Endothelial cell of umbilical vein (primary cell): ENCODE results near the gene MVP. TPM values are rescaled to one million over a fixed set of nuclear protein-coding genes. Genes with fewer than 3 reads are reported as not detected.
A peak's percentile ranks its signal among the peaks of the same experiment; 100 is the strongest.

Experiments
- BruUV-seq: library from RNA; stranded (reverse); fragments of 400-500 nt; replicated peaks from 2 replicates; lab custom pipeline; 2021; lab: Mats Ljungman, UMichigan
- CTCF ChIA-PET: fragments of 300-600, 350-600 bp; sonication (Branson Sonifier 250); formaldehyde crosslinking; loops from one replicate; lab custom pipeline; 2021; ENCODE audit warnings: antibody characterized with exemption, inconsistent platforms; lab: Charles Lee
- POLR2A ChIA-PET: fragments of 300-600, 350-600 bp; sonication (Branson Sonifier 250); formaldehyde crosslinking; loops from one replicate; lab custom pipeline; 2021; ENCODE audit warnings: antibody characterized with exemption, inconsistent platforms; lab: Charles Lee
- DNase-seq: peaks from one replicate; pipeline ENCODE4 v3.0.0-alpha.2; 2011; ENCODE audit warnings: low read depth, low spot score
- FAIRE-seq: peaks from 2 replicates; lab custom pipeline; 2011; peaks lifted over from hg19 to GRCh38; lab: Jason Lieb, UNC
- H2AFZ ChIP-seq: 2 replicates; pipeline ENCODE4 v1.6.0; 2012; ENCODE audit warnings: low read depth, low read length, control low read depth, inconsistent platforms
- H3K27ac ChIP-seq: 2 replicates; pipeline ENCODE4 v1.5.1; 2011; ENCODE audit warnings: low read depth, mild to moderate bottlenecking, control low read depth, low read length, moderate library complexity; ENCODE audit not compliant: insufficient read depth
- H3K27me3 ChIP-seq, 2 experiments: 2 replicates each; pipeline versions ENCODE4 v1.6.0 to v1.6.1; 2011; ENCODE audit warnings: low read length in 2 of 2, mixed read lengths in 1 of 2; ENCODE audit not compliant: control insufficient read depth in 2 of 2, insufficient read depth in 2 of 2
- H3K36me3 ChIP-seq, 2 experiments: 2 replicates in 1 of 2; 3 replicates in 1 of 2; pipeline ENCODE4 v1.5.1; 2011; ENCODE audit warnings: low read length in 2 of 2, mild to moderate bottlenecking in 1 of 2, moderate library complexity in 1 of 2; ENCODE audit not compliant: control insufficient read depth in 2 of 2, insufficient read depth in 2 of 2; ENCODE audit errors: extremely low read depth in 1 of 2
- H3K4me1 ChIP-seq: 3 replicates; pipeline ENCODE4 v1.5.1; 2011; ENCODE audit warnings: mild to moderate bottlenecking, low read length; ENCODE audit not compliant: control insufficient read depth, insufficient read depth; ENCODE audit errors: extremely low read depth
- H3K4me2 ChIP-seq: 2 replicates; pipeline ENCODE4 v1.6.1; 2011; ENCODE audit warnings: low read length, control low read depth, mixed read lengths; ENCODE audit not compliant: insufficient read depth
- H3K4me3 ChIP-seq, 3 experiments: fragments of 200-600 bp in 1 of 3; sonication (generic), shearing (Covaris generic) in 1 of 3; replicated peaks in 1 of 3; 2 replicates each; pipeline ENCODE4 v1.5.1; 2011 to 2016; ENCODE audit warnings: control low read depth in 3 of 3, low read length in 3 of 3, mild to moderate bottlenecking in 2 of 3, inconsistent platforms in 1 of 3, low read depth in 1 of 3, moderate library complexity in 1 of 3; ENCODE audit not compliant: insufficient read depth in 1 of 3
- H3K79me2 ChIP-seq: 2 replicates; pipeline ENCODE4 v1.6.0; 2012; ENCODE audit warnings: low read length, inconsistent platforms; ENCODE audit not compliant: control insufficient read depth, insufficient read depth
- H3K9ac ChIP-seq: replicated peaks from 2 replicates; pipeline ENCODE3; 2011; ENCODE audit warnings: low read length, control low read depth; ENCODE audit not compliant: insufficient read depth; ENCODE audit errors: extremely low read depth
- H3K9me1 ChIP-seq: replicated peaks from 3 replicates; pipeline ENCODE4 v1.6.0; 2011; ENCODE audit warnings: mild to moderate bottlenecking, low read length; ENCODE audit not compliant: control insufficient read depth, insufficient read depth; ENCODE audit errors: extremely low read depth
- H3K9me3 ChIP-seq: replicated peaks from 2 replicates; pipeline ENCODE4 v1.5.1; 2012; ENCODE audit warnings: low read length, inconsistent platforms; ENCODE audit not compliant: control insufficient read depth, insufficient read depth
- H4K20me1 ChIP-seq: replicated peaks from 2 replicates; pipeline ENCODE3; 2011; ENCODE audit warnings: mild to moderate bottlenecking, low read length; ENCODE audit not compliant: control insufficient read depth, insufficient read depth; ENCODE audit errors: extremely low read depth
- EZH2 ChIP-seq: IDR thresholded peaks from 2 replicates; pipeline ENCODE4 v1.6.1; 2012; ENCODE audit warnings: borderline replicate concordance, low read depth, mild to moderate bottlenecking, moderate library complexity, low read length, inconsistent platforms; ENCODE audit not compliant: severe bottlenecking
- GATA2 ChIP-seq: IDR thresholded peaks from 2 replicates; pipeline ENCODE4 v1.7.0; 2011; ENCODE audit warnings: low read depth, mild to moderate bottlenecking, moderate library complexity, mixed read lengths, low read length; ENCODE audit not compliant: insufficient read length, insufficient read depth
- JUN ChIP-seq: IDR thresholded peaks from 2 replicates; pipeline ENCODE4 v1.6.1; 2011; ENCODE audit warnings: borderline replicate concordance, low read depth; ENCODE audit not compliant: insufficient read length, insufficient read depth
- MYC ChIP-seq: IDR thresholded peaks from one replicate; pipeline ENCODE4 v1.6.1; 2011; ENCODE audit warnings: mild to moderate bottlenecking, low read depth, low read length
- POLR2A ChIP-seq: IDR thresholded peaks from 2 replicates; pipeline ENCODE4 v1.6.1; 2012; ENCODE audit warnings: low read depth, mild to moderate bottlenecking, control low read depth, low read length
- POLR2AphosphoS5 ChIP-seq: IDR thresholded peaks from 2 replicates; pipeline ENCODE4 v1.6.1; 2012; ENCODE audit warnings: low read depth, mild to moderate bottlenecking, control low read depth, low read length, moderate library complexity; ENCODE audit not compliant: insufficient read depth
- dilution Hi-C: fragments of 300-500 bp; cut with MboI; formaldehyde crosslinking; loops from one replicate; pipeline ENCODE4 v1.15.0; 2019; ENCODE audit warnings: low sequenced_read_pairs; ENCODE audit not compliant: extremely low pct_ligation_motif_present
- intact Hi-C: fragments of 100-400 bp; cut with micrococcal nuclease; formaldehyde crosslinking; loops from one replicate; pipeline ENCODE4 v1.10.0; 2022
- polyA plus RNA-seq, 4 experiments: library from polyadenylated mRNA; depleted of rRNA in 3 of 4; stranded (reverse) in 3 of 4; unstranded in 1 of 4; fragments of >200 nt; gene quantifications; 2 replicates each; pipeline versions ENCODE4 v1.2.1 to v1.2.3, GENCODE V29; 2011 to 2012; ENCODE audit warnings: missing spikeins in 1 of 4
- total RNA-seq: library from RNA; stranded (reverse); gene quantifications from 2 replicates; pipeline ENCODE4 v1.2.3, GENCODE V29; 2021

The MVP gene
- total and polyA plus RNA-seq, 2 donors (not counting 3 experiments of a cell fraction or from before 2014, with no cell fraction given) = 49.8 to 118 TPM

DNA sequence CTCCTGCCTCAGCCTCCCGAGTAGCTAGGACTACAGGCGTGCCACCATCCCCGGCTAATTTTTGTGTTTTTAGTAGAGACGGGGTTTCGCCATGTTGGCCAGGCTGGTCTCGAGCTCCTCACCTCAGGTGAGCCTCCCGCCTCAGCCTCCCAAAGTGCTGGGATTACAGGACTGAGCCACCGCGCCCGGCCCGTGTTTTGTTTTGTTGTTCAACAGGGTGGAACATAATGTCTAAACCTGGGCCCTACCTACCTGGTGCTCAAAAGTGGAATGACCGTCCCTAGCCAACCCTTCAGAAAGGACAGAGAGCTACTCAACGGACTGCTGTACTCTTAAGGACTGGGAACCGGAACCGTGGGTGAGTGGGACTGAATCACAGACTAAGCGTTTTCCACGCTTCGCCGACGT, 30.5 kb upstream of the MVP start:
- Histone ChIP-seq H3K4me3 (peak overlapping the region; percentile 33 to 44 (median 43)), H3K9ac (peak overlapping the region; percentile 53), H3K9me3 (no peaks in the 10 kb centered on the region), H2AFZ (peak overlapping the region; percentile 98), H3K27me3 (no peaks in the 10 kb centered on the region), H3K27ac (no peak overlapping the region), H3K4me2 (peak overlapping the region; percentile 62), H3K4me1 (peaks cover 28% of the 10 kb centered on the region), H4K20me1 (no peaks in the 10 kb centered on the region), H3K36me3 (no peaks in the 10 kb centered on the region), H3K79me2 (peaks cover 42% of the 10 kb centered on the region), H3K9me1 (no peaks in the 10 kb centered on the region)
- intact Hi-C loops = loop anchor here (1.0 to 5.0 kb wide), 5 partner anchors 16 to 188 kb away; partner anchors contain the start of genes CDIPT and PAGR1
- ChIA-PET POLR2A (interaction anchor here (1.0 to 1.2 kb wide), 3 partner anchors 14 to 184 kb away, joined by 3 to 9 read pairs (median 3); partner anchors contain the start of gene TAOK2), CTCF (interaction anchor here (0.6 to 6.3 kb wide), 16 partner anchors 10 to 99 kb away, joined by 3 to 34 read pairs (median 4); partner anchors contain the start of genes CDIPT and PAGR1)
- no peak for TF ChIP-seq EZH2
- TF ChIP-seq MYC = no peak
- no peak for TF ChIP-seq GATA2
- no peak for TF ChIP-seq POLR2AphosphoS5
- TF ChIP-seq JUN = no peak
- no peak for TF ChIP-seq POLR2A
- BruUV-seq = TSS peak; percentile 40
- DNase-seq (no peak), FAIRE-seq (peak; percentile 59)
- dilution Hi-C loops = no loop called here
